ENCODE results near the gene MAN1C1.

- TF ChIP-seq, protein P1, sequence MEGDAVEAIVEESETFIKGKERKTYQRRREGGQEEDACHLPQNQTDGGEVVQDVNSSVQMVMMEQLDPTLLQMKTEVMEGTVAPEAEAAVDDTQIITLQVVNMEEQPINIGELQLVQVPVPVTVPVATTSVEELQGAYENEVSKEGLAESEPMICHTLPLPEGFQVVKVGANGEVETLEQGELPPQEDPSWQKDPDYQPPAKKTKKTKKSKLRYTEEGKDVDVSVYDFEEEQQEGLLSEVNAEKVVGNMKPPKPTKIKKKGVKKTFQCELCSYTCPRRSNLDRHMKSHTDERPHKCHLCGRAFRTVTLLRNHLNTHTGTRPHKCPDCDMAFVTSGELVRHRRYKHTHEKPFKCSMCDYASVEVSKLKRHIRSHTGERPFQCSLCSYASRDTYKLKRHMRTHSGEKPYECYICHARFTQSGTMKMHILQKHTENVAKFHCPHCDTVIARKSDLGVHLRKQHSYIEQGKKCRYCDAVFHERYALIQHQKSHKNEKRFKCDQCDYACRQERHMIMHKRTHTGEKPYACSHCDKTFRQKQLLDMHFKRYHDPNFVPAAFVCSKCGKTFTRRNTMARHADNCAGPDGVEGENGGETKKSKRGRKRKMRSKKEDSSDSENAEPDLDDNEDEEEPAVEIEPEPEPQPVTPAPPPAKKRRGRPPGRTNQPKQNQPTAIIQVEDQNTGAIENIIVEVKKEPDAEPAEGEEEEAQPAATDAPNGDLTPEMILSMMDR (IDR thresholded peaks at IDR 0.05; ENCODE audit: insufficient read depth, low read length, poor library complexity, severe bottlenecking): no peak
- TF ChIP-seq EZH2phosphoT487 (conservative IDR thresholded peaks at IDR 0.05; ENCODE audit: low read length): no peak
These were observed 186.3 kb downstream of the MAN1C1 start for GRCh38 chr1:25802915-25803314.
